Activated CD4-positive, alpha-beta T cell treated with anti-CD3 and anti-CD28 coated beads, Interleukin-10, Interleukin-2, amounts not matched to agents 100 ng/mL and 50 ng/mL, durations not matched to agents 16 hours and 8 hours (primary cell): ENCODE measurements around the gene SIK1.
"Not testable (repeated sequence)": the region's sequence is repeated elsewhere in the genome, so short reads cannot be mapped to it uniquely, and the experiment has no call there.

ENCODE experiments used
- DNase-seq: peaks from one replicate; pipeline ENCODE4 v3.0.0-alpha.2; 2020

Gene SIK1

DNA sequence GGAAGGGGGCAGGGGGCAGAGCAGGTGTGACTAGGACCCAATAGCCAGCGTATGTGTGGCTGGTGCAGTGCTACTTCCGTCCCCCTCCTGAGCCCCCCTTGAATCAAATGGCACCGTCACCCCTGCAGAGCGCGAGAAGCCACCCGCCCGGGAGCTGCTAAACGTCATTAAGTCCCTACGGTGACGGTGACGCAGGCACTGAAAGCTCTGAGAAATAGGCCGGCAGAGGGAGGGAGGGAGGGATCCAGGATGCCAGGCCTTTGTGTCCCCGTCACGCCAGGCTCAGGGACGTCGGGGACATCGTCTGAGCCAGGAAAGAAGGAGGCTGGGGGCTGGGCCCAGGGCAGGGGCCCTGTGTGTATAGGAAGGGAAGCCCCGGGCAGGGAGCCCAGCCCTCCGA lies 43.6 kb downstream of the SIK1 start:
- not testable (repeated sequence) for DNase-seq

- not testable (repeated sequence) for DNase-seq
These were observed 44.0 kb downstream of the SIK1 start for GRCh38 chr21:43382902-43383301.

DNA sequence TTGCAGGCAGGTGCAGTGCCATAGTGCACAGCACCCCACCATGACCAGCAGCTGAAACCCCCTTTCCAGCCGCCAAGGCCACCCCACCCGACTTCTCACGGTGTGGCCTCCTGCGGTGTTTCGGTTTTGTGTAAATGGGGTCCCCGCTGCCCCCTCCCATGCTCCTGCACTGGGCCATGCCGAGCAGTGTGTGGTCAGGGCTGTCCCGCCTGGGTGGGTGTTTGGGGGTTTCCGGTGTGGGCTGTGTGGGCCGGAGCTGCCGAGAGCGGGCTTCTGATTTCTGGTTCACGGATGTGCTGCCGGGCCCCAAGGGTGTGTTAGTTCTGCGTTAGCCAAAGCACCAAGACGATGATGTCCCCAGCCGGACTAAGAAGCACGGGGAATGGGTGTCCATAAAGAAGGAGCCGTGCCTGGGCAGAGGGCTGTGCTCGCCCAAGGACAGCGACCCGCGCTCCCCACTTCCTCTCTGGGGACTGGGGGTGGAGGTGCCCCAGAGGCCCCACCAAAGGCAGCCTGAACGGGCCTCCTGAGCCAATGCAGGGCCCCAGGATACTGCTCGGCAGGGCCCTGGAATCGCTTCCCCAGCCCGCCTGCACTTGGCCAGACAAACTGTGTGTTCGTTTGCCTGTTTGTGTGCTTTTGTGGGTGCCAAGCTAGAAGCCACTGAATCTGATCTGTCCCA lies 45.9 kb downstream of the SIK1 start:
- DNase-seq = not testable (repeated sequence)

- not testable (repeated sequence) for DNase-seq
These were observed 46.6 kb downstream of the SIK1 start for GRCh38 chr21:43380337-43380736.

GRCh38 chr21:43379626-43380122 lies 47.3 kb downstream of the SIK1 start:
- not testable (repeated sequence) for DNase-seq

DNA sequence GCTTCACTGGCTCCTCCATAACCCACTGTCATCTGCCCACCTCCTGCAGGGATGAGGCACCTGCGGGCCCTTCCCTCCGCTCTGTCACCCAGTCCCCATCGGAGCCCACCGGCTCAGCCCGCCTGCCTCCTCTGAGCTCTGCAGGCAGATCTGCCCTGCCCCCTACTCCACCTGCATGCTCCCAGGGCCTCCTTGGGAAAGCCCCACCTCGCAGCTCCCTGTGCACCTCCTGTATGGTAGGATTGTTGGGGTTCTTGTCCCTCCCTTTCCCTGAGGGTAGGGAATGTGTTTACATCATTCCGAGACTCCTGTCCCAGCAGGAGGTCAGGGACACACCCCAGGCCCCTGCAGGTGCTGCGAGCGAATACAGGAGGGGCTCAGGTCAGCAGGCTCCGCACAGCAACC lies 50.5 kb downstream of the SIK1 start:
- no peak for DNase-seq

GRCh38 chr21:43375837-43376477 lies 51.0 kb downstream of the SIK1 start:
- no peak for DNase-seq

GRCh38 chr21:43375006-43375836 lies 51.7 kb downstream of the SIK1 start:
- DNase-seq = no peak

GRCh38 chr21:43374228-43374885 lies 52.6 kb downstream of the SIK1 start:
- DNase-seq = no peak

DNA sequence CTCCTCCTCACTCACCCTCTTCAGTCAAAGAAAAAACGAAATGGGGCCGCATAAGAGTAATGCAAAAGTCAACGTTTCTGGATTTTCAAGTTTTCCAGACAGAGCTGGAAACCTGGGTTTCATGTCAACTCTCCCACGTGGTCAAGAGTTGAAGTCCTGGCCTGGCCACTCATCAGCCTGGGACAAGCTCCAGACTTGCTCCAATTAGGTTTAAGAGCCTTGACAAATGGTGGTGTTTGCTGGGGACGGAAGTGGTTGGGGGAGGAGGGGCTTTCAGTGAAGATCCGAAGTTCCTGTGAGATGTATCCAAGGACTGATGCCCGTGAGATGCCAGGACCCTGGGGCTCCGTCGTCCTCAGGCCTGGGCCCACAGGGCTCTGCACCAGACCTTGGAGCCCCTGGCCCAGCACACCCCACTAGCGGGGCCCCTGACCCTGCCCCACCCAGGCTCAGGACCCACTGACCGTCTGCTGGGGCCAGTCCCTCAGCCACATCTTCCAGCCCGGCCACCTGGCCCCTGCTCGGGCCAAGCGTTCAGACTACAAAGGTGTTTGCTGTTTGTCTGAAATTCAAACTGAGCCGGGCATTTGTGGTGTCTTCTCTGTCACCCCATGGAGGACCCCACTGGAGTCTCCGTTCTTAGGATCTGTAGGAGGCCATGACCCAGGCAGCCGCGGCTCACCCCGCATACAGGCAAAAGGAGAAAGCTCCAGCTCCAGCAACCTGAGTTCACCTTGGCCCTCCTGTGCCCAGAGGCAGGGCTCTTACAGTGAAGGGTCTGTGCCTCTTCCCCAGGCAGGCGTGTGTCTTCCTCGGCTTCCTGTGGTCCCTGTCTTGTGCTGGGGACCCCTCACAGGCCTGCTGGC lies 53.3 kb downstream of the SIK1 start:
- DNase-seq = no peak

DNA sequence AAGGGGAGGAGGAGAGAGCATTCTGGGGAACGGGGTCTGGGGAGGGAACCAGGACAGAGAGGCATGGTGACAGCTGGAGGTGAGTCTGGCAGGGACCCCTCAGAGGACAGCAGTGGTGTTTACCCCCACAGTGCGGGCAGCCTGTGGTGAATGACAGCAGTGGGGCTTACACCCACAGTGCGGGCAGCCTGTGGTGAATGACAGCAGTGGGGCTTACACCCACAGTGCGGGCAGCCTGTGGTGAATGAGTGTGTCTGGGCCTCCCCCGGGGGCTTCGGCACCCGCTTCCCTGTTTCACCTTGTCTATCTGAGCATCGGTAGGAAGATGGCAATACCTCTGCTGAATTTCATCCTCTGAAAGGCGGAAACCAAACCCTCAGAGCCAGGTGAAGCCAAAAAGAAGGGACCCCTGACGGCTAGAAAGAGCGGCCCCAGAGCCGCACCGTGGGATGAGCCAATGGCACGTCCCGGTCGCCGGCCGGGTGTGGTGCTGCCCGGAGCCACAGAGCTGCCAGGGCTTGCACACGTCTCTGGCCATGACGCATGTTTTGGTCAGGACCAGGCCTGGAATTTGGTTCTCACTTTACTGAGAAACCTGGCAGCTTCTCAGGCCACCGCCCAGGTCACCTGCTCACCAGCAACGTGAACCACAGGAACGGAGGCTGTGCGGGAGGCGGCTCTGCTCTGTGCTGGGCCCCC lies 54.1 kb downstream of the SIK1 start:
- DNase-seq = no peak

- no peak for DNase-seq
These were observed 55.1 kb downstream of the SIK1 start for GRCh38 chr21:43371786-43372185.

DNA sequence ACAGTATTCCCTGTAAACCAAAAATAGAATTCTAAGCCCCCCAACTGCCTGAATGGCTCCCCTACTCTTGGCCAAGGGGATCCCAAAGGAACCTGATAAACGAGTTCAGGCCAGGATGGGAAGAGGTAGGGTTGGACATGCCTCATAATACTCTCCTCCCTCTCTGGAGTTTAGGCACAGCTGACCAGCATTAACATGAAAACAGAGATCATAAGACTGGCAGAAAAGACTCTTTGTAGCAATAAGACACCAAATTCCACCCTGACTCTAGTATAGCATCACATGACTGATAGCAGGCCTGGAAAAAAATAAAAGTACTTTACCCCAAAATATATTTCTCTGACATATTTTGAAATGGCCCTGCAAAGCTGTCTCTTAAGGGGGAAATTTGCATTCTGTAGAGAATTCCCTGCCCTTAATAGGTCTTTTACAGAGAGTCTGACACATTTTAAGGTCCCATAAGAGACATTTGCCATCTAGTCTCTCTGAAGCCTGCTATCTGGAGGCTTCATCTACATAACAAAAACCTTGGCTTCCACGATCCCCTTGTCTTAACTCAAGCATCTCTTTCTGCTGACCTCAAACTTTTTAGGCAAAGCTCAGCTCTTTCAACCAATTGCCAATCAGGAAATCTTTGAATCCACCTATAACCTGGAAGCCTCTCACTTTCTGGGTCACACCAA lies 55.9 kb downstream of the SIK1 start:
- no peak for DNase-seq

GRCh38 chr21:43370091-43370658 lies 56.8 kb downstream of the SIK1 start:
- DNase-seq = no peak

- DNase-seq = no peak
These were observed 57.3 kb downstream of the SIK1 start for GRCh38 chr21:43369596-43370090.

DNA sequence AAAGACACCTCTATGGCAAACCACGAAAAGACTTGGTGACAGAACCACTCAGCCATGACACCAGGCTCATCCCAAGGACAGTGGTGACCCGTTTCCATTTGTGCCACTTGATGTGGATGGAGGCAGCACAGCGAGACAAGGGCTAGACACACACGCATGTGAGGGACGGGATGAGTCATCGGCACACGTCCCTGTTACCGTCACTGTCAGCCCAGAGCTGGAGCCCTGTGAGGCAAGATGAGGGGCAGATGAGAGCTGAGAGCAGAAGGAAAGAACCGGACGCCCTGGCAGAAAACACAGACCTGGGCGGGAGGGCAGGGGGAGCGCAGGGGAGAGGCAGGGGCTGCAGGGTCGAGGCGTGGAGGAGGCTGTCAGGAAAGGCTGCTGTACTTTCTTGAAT lies 57.8 kb downstream of the SIK1 start:
- peak; percentile 13 for DNase-seq

DNA sequence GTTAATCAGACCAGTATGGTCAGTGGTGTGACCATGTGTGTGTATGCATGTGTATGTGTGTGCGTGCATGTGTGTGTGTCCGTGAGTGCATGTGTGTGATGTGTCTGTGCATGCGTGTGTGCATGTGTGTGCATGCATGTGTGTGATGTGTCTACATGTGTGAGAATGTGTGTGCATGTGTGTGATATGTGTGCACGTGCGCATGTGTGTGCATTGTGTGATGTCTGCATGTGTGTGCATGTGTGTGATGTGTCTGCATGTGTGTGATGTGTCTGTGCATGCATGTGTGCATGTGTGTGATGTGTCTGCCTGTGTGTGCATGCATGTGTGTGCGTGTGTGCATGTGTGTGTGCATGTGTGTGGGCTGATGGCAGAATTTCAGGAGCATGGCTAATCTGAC lies 58.2 kb downstream of the SIK1 start:
- DNase-seq = no peak

- DNase-seq = no peak
These were observed 59.1 kb downstream of the SIK1 start for GRCh38 chr21:43367859-43368258.

- DNase-seq = no peak
These were observed 59.6 kb downstream of the SIK1 start for GRCh38 chr21:43367296-43367695.

DNA sequence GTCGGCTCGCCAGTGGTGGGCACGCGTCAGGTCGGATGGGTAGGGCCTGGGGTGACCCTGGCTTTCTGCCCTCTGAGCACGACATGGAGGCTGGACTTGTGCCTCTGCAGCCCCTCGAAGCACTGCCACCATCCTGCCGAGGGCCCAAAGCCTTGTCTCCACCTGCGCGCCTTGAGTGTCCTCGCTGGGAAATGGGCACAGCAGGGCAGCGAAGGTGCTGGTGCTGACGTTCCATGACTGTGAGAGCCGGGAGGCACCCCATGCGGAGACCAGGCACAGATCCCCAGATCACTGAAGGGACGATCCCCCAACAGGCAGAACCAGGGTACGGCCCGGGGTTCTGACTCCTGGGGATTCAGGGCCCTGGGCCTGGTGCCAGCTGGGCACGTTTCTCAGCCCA lies 60.3 kb downstream of the SIK1 start:
- no peak for DNase-seq
